Naive thymus-derived CD4-positive, alpha-beta T cell (primary cell): ENCODE measurements around the gene EDIL3. TPM values are rescaled to one million over a fixed set of nuclear protein-coding genes. Genes with fewer than 3 reads are reported as not detected.
"Not testable (repeated sequence)": the region's sequence is repeated elsewhere in the genome, so short reads cannot be mapped to it uniquely, and the experiment has no call there.

Source experiments
- ATAC-seq: fragments of 150-1000 bp; cut with Tn5 transposase; 2 replicates; pipeline ENCODE4 v1.10.0; 2021; ENCODE audit warnings: mild to moderate bottlenecking, moderate library complexity
- CTCF ChIA-PET: fragments of 350-600 bp; sonication (Branson Sonifier 250); formaldehyde crosslinking; loops from one replicate; lab custom pipeline; 2021; ENCODE audit warnings: antibody characterized with exemption; lab: Charles Lee
- POLR2A ChIA-PET: fragments of 350-600 bp; sonication (Branson Sonifier 250); formaldehyde crosslinking; loops from one replicate; lab custom pipeline; 2021; ENCODE audit warnings: antibody characterized with exemption, inconsistent platforms; lab: Charles Lee
- DNase-seq, 9 donors: peaks; one replicate each; pipeline versions ENCODE4 v3.0.0 to v3.0.0-alpha.2; 2020 to 2022; ENCODE audit warnings: mixed read lengths in 1 of 9
- H3K27ac ChIP-seq: one replicate; pipeline ENCODE4 v1.7.0; 2013; ENCODE audit warnings: mild to moderate bottlenecking, low read depth, low read length, moderate library complexity
- H3K27me3 ChIP-seq, 2 donors: one replicate each; pipeline ENCODE4 v1.7.0; 2013; ENCODE audit warnings: low read length in 2 of 2, mild to moderate bottlenecking in 2 of 2, moderate library complexity in 2 of 2; ENCODE audit not compliant: control insufficient read depth in 2 of 2, insufficient read depth in 2 of 2
- H3K36me3 ChIP-seq, 3 experiments: 1 replicate in 2 of 3; 2 replicates in 1 of 3; pipeline ENCODE4 v1.7.0; 2013; ENCODE audit warnings: low read length in 3 of 3, mild to moderate bottlenecking in 3 of 3, moderate library complexity in 1 of 3; ENCODE audit not compliant: insufficient read depth in 3 of 3, control insufficient read depth in 2 of 3
- H3K4me1 ChIP-seq, 2 donors: one replicate each; pipeline ENCODE4 v1.7.0; 2013; ENCODE audit warnings: low read length in 2 of 2, mild to moderate bottlenecking in 2 of 2, moderate library complexity in 1 of 2; ENCODE audit not compliant: control insufficient read depth in 2 of 2, insufficient read depth in 2 of 2
- H3K4me3 ChIP-seq: 2 replicates; pipeline ENCODE4 v1.7.0; 2013; ENCODE audit warnings: mild to moderate bottlenecking, low read length
- H3K9me3 ChIP-seq, 3 experiments: 1 replicate in 2 of 3; 2 replicates in 1 of 3; pipeline ENCODE4 v1.7.0; 2013; ENCODE audit warnings: low read length in 3 of 3; ENCODE audit not compliant: control insufficient read depth in 2 of 3
- H3K27ac Mint-ChIP-seq, 9 donors: one replicate each; pipeline ENCODE4 v1.8.0; 2020 to 2022; ENCODE audit warnings: mixed read lengths in 9 of 9, mild to moderate bottlenecking in 8 of 9, moderate library complexity in 5 of 9, inconsistent platforms in 2 of 9
- H3K27me3 Mint-ChIP-seq, 5 donors: one replicate each; pipeline ENCODE4 v1.8.0; 2021 to 2022; ENCODE audit warnings: mixed read lengths in 5 of 5, mild to moderate bottlenecking in 1 of 5
- H3K36me3 Mint-ChIP-seq, 5 donors: one replicate each; pipeline ENCODE4 v1.8.0; 2020 to 2022; ENCODE audit warnings: mixed read lengths in 5 of 5, mild to moderate bottlenecking in 3 of 5, inconsistent platforms in 1 of 5
- H3K4me1 Mint-ChIP-seq, 7 donors: one replicate each; pipeline ENCODE4 v1.8.0; 2020 to 2022; ENCODE audit warnings: mixed read lengths in 7 of 7, mild to moderate bottlenecking in 3 of 7, inconsistent platforms in 1 of 7
- H3K4me3 Mint-ChIP-seq, 10 donors: one replicate each; pipeline ENCODE4 v1.8.0; 2020 to 2022; ENCODE audit warnings: mild to moderate bottlenecking in 10 of 10, mixed read lengths in 10 of 10, moderate library complexity in 6 of 10, inconsistent platforms in 2 of 10
- H3K9me3 Mint-ChIP-seq, 11 donors: one replicate each; pipeline ENCODE4 v1.8.0; 2020 to 2022; ENCODE audit warnings: mixed read lengths in 11 of 11, mild to moderate bottlenecking in 4 of 11, inconsistent platforms in 1 of 11, moderate library complexity in 1 of 11
- intact Hi-C, 2 donors: fragments of 100-400 bp; cut with micrococcal nuclease; formaldehyde crosslinking; loops; one replicate each; pipeline ENCODE4 v1.15.1; 2023
- polyA plus RNA-seq, 2 donors: library from polyadenylated mRNA; unstranded; fragments of 300-500 nt; fragmentation: Illumina TruSeq; gene quantifications; one replicate each; pipeline ENCODE4 v1.2.3, GENCODE V29; 2021
- total RNA-seq, 6 experiments: library from RNA in 5 of 6; stranded (reverse) in 5 of 6; gene quantifications; 1 replicate in 5 of 6; 2 replicates in 1 of 6; pipeline ENCODE4 v1.2.3 and lab custom pipeline; 2021 to 2026

The EDIL3 gene
- total and polyA plus RNA-seq, 7 experiments from 2014 or later, result not detected

DNA sequence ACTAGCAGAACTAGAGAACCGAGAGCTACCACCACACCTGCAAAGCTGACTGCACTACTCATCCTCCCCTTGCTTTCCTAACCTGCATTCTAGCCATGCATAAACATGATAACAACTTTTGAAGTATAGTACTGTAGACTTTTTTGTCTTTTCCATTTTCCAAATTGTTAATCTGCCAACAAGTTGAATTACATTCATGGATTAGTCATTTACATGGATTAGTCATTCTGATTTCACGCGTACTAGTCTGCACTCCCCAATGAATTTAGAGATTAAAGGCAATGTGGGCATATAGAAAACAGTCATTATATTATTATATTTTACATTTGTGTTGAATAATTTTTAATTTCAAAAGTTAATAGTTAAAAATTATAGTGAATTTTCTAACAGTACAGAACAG is 81.4 kb downstream of the EDIL3 start:
- Histone ChIP-seq H3K27ac (no peak overlapping the region), H3K27me3 (no peaks in the 10 kb centered on the region), H3K9me3 (no peaks in the 10 kb centered on the region), H3K4me3 (no peak overlapping the region), H3K4me1 (no peaks in the 10 kb centered on the region), H3K36me3 (no peaks in the 10 kb centered on the region)
- H3K36me3 Mint-ChIP-seq, result no peaks in the 10 kb centered on the region
- no peak for DNase-seq
- H3K27me3 Mint-ChIP-seq, result no peaks in the 10 kb centered on the region
- peaks cover 0 to 1% (median 0%) of the 10 kb centered on the region in 7 donors for H3K4me1 Mint-ChIP-seq
- no peak for ATAC-seq
- intact Hi-C loops, result no loop called here
- POLR2A ChIA-PET, result interaction anchor here (0.7 kb wide), 1 partner anchor 139 kb away, joined by 3 read pairs; no protein-coding TSS in a partner anchor
- no peak overlapping the region for H3K27ac Mint-ChIP-seq
- CTCF ChIA-PET, result no interaction called here
- no peak overlapping the region for H3K4me3 Mint-ChIP-seq
- peaks cover 0 to 11% (median 0%) of the 10 kb centered on the region in 11 donors for H3K9me3 Mint-ChIP-seq

DNA sequence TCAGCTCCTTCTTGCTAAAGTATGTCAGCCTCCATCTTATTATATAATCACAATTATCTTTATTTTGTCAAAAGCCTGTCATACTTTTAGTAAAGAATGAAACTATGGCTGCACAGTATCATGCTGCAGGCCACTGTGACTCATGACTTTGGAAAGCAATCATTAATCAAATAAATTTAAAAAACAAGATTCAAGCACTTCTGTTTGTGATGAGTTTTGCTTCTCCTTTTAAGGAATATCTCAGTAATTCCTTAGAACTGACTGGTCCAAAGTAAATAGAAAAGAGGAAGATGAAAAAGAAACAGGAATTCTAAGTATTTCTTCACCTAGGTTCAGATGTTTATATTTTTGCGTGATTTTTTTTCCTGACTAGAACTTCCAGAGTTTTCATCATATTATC is 83.1 kb downstream of the EDIL3 start:
- Mint-ChIP-seq H3K36me3 (no peaks in the 10 kb centered on the region), H3K4me3 (no peak overlapping the region), H3K9me3 (peaks cover 0 to 12% (median 2%) of the 10 kb centered on the region in 11 donors), H3K27ac (no peak overlapping the region), H3K4me1 (peaks cover 0 to 1% (median 0%) of the 10 kb centered on the region in 7 donors), H3K27me3 (no peaks in the 10 kb centered on the region)
- Histone ChIP-seq H3K27ac (no peak overlapping the region), H3K4me3 (no peak overlapping the region), H3K9me3 (no peaks in the 10 kb centered on the region), H3K36me3 (no peaks in the 10 kb centered on the region), H3K27me3 (no peaks in the 10 kb centered on the region), H3K4me1 (no peaks in the 10 kb centered on the region)
- no peak for DNase-seq
- POLR2A ChIA-PET, result no interaction called here
- CTCF ChIA-PET, result no interaction called here
- intact Hi-C loops, result no loop called here
- no peak for ATAC-seq

DNA sequence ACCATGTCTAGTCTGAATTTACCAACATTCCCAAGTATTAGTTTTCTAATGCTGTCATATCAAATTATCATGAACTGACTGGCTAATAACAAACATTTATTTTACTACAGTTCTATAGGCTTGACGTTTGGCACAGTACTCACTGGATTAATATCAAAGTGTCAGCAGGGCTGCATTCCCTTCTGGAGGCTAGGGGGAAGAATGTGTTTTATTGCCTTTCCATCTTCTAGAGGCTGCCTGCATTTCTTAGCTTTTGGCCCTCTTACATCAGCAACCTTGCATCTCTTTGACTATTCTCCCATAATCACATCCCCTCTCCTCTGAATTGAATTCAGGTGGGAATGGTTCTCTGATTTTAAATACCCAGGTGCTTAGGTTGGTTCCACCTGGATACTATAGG is 84.7 kb downstream of the EDIL3 start:
- Histone ChIP-seq H3K27me3 (no peaks in the 10 kb centered on the region), H3K9me3 (no peaks in the 10 kb centered on the region), H3K27ac (no peak overlapping the region), H3K36me3 (no peaks in the 10 kb centered on the region), H3K4me3 (no peak overlapping the region), H3K4me1 (no peaks in the 10 kb centered on the region)
- no peaks in the 10 kb centered on the region for H3K27me3 Mint-ChIP-seq
- H3K4me1 Mint-ChIP-seq, result peaks cover 0 to 1% (median 0%) of the 10 kb centered on the region in 7 donors
- intact Hi-C loops, result no loop called here
- POLR2A ChIA-PET, result no interaction called here
- H3K27ac Mint-ChIP-seq, result no peak overlapping the region
- ATAC-seq (no peak), DNase-seq (no peak)
- no peaks in the 10 kb centered on the region for H3K36me3 Mint-ChIP-seq
- CTCF ChIA-PET, result no interaction called here
- H3K9me3 Mint-ChIP-seq, result peaks cover 0 to 12% (median 2%) of the 10 kb centered on the region in 11 donors
- H3K4me3 Mint-ChIP-seq, result no peak overlapping the region

DNA sequence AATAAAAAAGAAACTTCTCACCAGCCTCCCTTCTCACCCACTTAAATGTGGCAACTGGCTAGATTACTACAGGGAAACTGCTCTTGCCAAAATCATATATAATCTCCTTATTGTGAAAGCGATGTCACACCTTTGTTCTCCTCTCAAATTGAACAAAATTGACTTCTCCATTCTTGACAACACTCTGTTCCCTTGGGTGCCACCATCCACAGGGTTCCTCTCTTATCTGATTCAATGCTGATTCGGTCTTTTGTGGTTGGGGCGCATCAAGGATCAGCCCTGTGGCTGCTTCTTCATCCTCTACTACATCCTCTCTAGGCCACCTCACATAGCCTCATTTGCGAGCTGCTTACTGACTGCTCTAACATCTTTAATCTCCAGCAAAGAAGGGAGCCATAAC is 86.1 kb downstream of the EDIL3 start:
- no peaks in the 10 kb centered on the region for H3K9me3 ChIP-seq
- H3K27ac ChIP-seq, result no peak overlapping the region
- Mint-ChIP-seq H3K4me3 (no peak overlapping the region), H3K27me3 (no peaks in the 10 kb centered on the region), H3K9me3 (peaks cover 0 to 8% (median 2%) of the 10 kb centered on the region in 11 donors), H3K36me3 (no peaks in the 10 kb centered on the region), H3K27ac (no peak overlapping the region), H3K4me1 (peaks cover 0 to 1% (median 0%) of the 10 kb centered on the region in 7 donors)
- POLR2A ChIA-PET, result no interaction called here
- intact Hi-C loops, result no loop called here
- ATAC-seq (no peak), DNase-seq (no peak)
- no peaks in the 10 kb centered on the region for H3K27me3 ChIP-seq
- H3K4me3 ChIP-seq, result no peak overlapping the region
- H3K4me1 ChIP-seq, result no peaks in the 10 kb centered on the region
- CTCF ChIA-PET, result no interaction called here
- H3K36me3 ChIP-seq, result no peaks in the 10 kb centered on the region

DNA sequence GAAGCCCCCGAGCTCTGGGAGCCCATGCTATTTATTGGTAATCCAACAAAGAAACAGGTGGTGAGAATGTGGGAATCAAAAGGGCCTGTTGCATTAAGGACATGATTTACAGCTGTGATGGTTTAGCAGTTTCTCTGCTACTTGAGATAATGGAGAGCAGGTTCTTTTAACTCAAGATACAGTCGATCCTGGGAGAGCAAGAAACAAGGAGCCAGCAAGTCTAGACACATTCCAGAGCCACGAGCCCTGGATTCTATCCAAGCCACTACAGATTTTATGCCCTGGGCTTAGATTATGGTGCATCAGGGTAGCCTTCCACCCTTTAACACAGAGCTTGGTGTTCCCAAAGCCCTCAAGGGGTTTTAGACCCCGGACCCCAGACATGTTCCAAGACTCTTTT is 87.0 kb downstream of the EDIL3 start:
- CTCF ChIA-PET, H3K4me1 ChIP-seq, H3K9me3 Mint-ChIP-seq, H3K27me3 Mint-ChIP-seq, H3K27ac ChIP-seq, H3K4me3 Mint-ChIP-seq, ATAC-seq, H3K9me3 ChIP-seq, H3K36me3 ChIP-seq, H3K27me3 ChIP-seq, H3K4me3 ChIP-seq, H3K36me3 Mint-ChIP-seq, H3K27ac Mint-ChIP-seq, H3K4me1 Mint-ChIP-seq, POLR2A ChIA-PET, intact Hi-C loops, DNase-seq: not testable (repeated sequence)

DNA sequence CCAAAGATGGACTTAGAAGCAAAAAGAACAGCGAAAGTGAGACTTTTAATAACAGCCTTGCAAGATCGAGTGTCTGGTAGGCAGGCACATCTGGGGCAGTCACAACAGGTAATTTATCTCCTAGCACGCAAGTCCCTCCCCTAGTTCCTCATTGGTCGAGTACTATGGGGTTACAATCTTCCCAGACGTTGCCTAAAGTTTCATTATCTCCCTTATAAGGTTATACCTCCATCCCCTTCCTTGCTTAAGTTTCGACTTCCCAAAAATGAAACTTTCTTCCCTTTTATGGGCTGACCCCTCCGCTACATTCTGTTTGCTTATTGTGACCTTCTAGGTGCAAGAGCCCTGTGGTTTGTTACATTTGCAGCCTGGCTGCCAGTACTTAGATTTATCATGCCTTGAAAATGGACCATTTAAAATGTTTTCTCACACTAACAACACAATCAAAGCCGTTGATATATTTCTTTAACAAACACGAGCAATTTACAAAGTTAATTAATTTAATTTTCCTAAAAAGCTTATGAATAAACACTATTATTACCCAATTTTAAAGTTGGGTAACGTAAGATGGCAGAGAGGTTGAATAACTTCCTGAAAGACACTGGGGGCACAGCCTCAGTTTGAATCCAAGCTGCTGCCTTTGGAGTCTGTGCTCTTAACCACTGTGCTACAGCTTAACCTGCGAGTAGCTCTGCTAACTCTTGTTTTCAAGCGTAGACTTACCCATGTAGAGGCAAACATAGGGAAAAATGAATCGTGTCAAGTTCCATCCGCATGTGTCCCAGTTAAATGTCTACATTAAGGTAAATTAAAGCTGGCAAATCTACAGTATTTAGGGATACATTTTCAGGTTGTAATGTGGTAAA is 91.7 kb downstream of the EDIL3 start:
- Histone ChIP-seq H3K27me3 (no peaks in the 10 kb centered on the region), H3K36me3 (no peaks in the 10 kb centered on the region), H3K9me3 (no peaks in the 10 kb centered on the region), H3K27ac (no peak overlapping the region), H3K4me3 (no peak overlapping the region), H3K4me1 (no peaks in the 10 kb centered on the region)
- ChIA-PET POLR2A (no interaction called here), CTCF (no interaction called here)
- intact Hi-C loops, result no loop called here
- no peak overlapping the region for H3K4me3 Mint-ChIP-seq
- no peaks in the 10 kb centered on the region for H3K36me3 Mint-ChIP-seq
- H3K4me1 Mint-ChIP-seq, result peaks cover 0 to 2% (median 0%) of the 10 kb centered on the region in 7 donors
- no peaks in the 10 kb centered on the region for H3K27me3 Mint-ChIP-seq
- ATAC-seq (no peak), DNase-seq (no peak)
- no peak overlapping the region for H3K27ac Mint-ChIP-seq
- peaks cover 0 to 6% (median 0%) of the 10 kb centered on the region in 11 donors for H3K9me3 Mint-ChIP-seq
